Measurements from ENCODE around the gene TTC3.

Gene TTC3

DNA sequence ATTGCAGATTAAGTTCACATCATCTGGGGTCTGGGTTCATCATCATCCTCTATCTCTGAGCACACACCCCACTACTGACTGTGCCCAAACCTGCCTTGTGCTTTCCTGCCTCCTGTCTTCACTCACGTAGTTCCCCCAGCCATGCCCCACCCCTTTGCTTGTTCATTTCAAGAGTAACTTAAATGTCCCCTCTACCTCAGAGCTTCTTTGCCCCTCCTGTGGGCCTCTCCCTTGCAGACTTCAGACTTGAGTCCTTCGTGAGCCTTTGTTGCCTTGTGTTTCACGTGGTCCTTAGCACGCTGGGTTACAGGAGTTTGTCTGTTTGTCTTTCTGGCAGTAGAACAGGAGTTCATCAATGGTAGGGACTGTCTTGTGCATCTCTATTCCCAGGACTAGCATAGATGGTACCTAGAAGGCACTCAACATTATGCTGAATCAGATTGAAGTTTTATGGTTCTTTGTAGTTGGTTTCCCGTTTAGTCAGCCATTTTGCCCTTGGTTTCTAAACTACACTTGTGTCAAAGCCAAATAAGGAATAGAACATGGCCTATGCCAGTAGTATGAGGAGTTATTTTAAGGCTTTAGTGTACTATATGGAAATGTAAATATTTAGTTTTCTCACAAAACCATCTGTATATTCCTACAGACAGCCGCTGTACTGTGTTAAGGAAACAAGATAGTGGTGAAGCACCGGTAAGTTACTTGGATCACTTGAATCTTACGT is 86.2 kb downstream of the TTC3 start:
- H4K20me1 ChIP-seq (ENCODE audit: insufficient read depth, low read length) = no peaks in the 10 kb centered on the region
- no peaks in the 10 kb centered on the region for H3K27me3 ChIP-seq (ENCODE audit: insufficient read depth, low read length, poor library complexity)
- TF ChIP-seq, protein P1, sequence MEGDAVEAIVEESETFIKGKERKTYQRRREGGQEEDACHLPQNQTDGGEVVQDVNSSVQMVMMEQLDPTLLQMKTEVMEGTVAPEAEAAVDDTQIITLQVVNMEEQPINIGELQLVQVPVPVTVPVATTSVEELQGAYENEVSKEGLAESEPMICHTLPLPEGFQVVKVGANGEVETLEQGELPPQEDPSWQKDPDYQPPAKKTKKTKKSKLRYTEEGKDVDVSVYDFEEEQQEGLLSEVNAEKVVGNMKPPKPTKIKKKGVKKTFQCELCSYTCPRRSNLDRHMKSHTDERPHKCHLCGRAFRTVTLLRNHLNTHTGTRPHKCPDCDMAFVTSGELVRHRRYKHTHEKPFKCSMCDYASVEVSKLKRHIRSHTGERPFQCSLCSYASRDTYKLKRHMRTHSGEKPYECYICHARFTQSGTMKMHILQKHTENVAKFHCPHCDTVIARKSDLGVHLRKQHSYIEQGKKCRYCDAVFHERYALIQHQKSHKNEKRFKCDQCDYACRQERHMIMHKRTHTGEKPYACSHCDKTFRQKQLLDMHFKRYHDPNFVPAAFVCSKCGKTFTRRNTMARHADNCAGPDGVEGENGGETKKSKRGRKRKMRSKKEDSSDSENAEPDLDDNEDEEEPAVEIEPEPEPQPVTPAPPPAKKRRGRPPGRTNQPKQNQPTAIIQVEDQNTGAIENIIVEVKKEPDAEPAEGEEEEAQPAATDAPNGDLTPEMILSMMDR (IDR thresholded peaks at IDR 0.05; ENCODE audit: borderline replicate concordance, extremely low read depth, low read length, poor library complexity, severe bottlenecking) = no peak
- TF ChIP-seq EZH2 (IDR thresholded peaks at IDR 0.05; ENCODE audit: borderline replicate concordance, low read depth, low read length, severe bottlenecking) = no peak
- H2AFZ ChIP-seq (ENCODE audit: low read depth, low read length) = no peak overlapping the region
- H3K9ac ChIP-seq (ENCODE audit: low read depth, low read length) = no peak overlapping the region
- no peaks in the 10 kb centered on the region for H3K79me2 ChIP-seq (ENCODE audit: insufficient read depth, low read length)
- peaks cover 72% of the 10 kb centered on the region for H3K36me3 ChIP-seq (ENCODE audit: insufficient read depth, low read length)
- H3K4me1 ChIP-seq (ENCODE audit: insufficient read depth, low read length) = no peaks in the 10 kb centered on the region
- ATAC-seq (ENCODE audit: insufficient read depth, low read depth) (no peak), DNase-seq (no peak)
- H3K27ac ChIP-seq (ENCODE audit: low read length) = no peak overlapping the region
- H3K9me3 ChIP-seq (ENCODE audit: insufficient read depth, low read length, severe bottlenecking) = no peaks in the 10 kb centered on the region
- H3K4me3 ChIP-seq (ENCODE audit: low read depth in 1 of 2, low read length in 2 of 2) = no peak overlapping the region
- no peak overlapping the region for H3K4me2 ChIP-seq (ENCODE audit: insufficient read depth, low read length)

- Histone ChIP-seq H4K20me1 (ENCODE audit: insufficient read depth, low read length) (no peaks in the 10 kb centered on the region), H3K36me3 (ENCODE audit: insufficient read depth, low read length) (peaks cover 75% of the 10 kb centered on the region), H3K9me3 (ENCODE audit: insufficient read depth, low read length, severe bottlenecking) (no peaks in the 10 kb centered on the region), H2AFZ (ENCODE audit: low read depth, low read length) (no peak overlapping the region), H3K79me2 (ENCODE audit: insufficient read depth, low read length) (no peaks in the 10 kb centered on the region), H3K9ac (ENCODE audit: low read depth, low read length) (no peak overlapping the region), H3K4me2 (ENCODE audit: insufficient read depth, low read length) (no peak overlapping the region), H3K4me3 (ENCODE audit: low read depth in 1 of 2, low read length in 2 of 2) (no peak overlapping the region), H3K27ac (ENCODE audit: low read length) (no peak overlapping the region), H3K27me3 (ENCODE audit: insufficient read depth, low read length, poor library complexity) (no peaks in the 10 kb centered on the region), H3K4me1 (ENCODE audit: insufficient read depth, low read length) (no peaks in the 10 kb centered on the region)
- ATAC-seq (ENCODE audit: insufficient read depth, low read depth) (no peak), DNase-seq (no peak)
- TF ChIP-seq, protein P1 (IDR thresholded peaks at IDR 0.05; ENCODE audit: borderline replicate concordance, extremely low read depth, low read length, poor library complexity, severe bottlenecking) = no peak
- no peak for TF ChIP-seq EZH2 (IDR thresholded peaks at IDR 0.05; ENCODE audit: borderline replicate concordance, low read depth, low read length, severe bottlenecking)
Measured at GRCh38 chr21:37159949-37160348, 86.9 kb downstream of the TTC3 start.

DNA sequence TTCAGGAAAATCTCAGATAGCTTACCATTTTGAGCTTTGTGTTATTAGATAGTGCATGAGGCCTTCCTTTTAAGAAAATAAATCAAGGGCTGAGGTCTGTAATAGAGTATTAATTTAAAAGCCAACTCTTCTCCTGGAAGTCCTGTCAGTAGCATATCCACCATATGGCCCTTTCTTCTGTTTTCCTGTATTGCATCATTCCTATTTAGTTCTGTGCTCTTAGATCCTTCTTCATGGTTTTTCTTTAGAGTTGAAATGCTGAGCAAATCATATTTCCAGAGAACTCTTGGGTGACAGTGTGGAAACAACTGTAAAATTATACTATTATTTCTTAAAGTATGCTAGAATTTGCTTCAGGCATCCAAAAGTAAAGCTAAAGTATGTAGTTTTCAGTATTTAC is 91.7 kb downstream of the TTC3 start:
- no peaks in the 10 kb centered on the region for H3K4me1 ChIP-seq (ENCODE audit: insufficient read depth, low read length)
- H3K79me2 ChIP-seq (ENCODE audit: insufficient read depth, low read length) = no peaks in the 10 kb centered on the region
- no peaks in the 10 kb centered on the region for H3K27me3 ChIP-seq (ENCODE audit: insufficient read depth, low read length, poor library complexity)
- no peak overlapping the region for H3K27ac ChIP-seq (ENCODE audit: low read length)
- no peak overlapping the region for H3K4me2 ChIP-seq (ENCODE audit: insufficient read depth, low read length)
- peaks cover 79% of the 10 kb centered on the region for H3K36me3 ChIP-seq (ENCODE audit: insufficient read depth, low read length)
- no peak overlapping the region for H3K4me3 ChIP-seq (ENCODE audit: low read depth in 1 of 2, low read length in 2 of 2)
- no peak overlapping the region for H2AFZ ChIP-seq (ENCODE audit: low read depth, low read length)
- no peaks in the 10 kb centered on the region for H3K9me3 ChIP-seq (ENCODE audit: insufficient read depth, low read length, severe bottlenecking)
- H3K9ac ChIP-seq (ENCODE audit: low read depth, low read length) = no peak overlapping the region
- DNase-seq = no peak
- no peaks in the 10 kb centered on the region for H4K20me1 ChIP-seq (ENCODE audit: insufficient read depth, low read length)
- no peak for TF ChIP-seq EZH2 (IDR thresholded peaks at IDR 0.05; ENCODE audit: borderline replicate concordance, low read depth, low read length, severe bottlenecking)
- TF ChIP-seq, protein P1 (IDR thresholded peaks at IDR 0.05; ENCODE audit: borderline replicate concordance, extremely low read depth, low read length, poor library complexity, severe bottlenecking) = no peak
- no peak for ATAC-seq (ENCODE audit: insufficient read depth, low read depth)

Measured in DND-41 (cell line).